ENCODE measurements around the gene SHOC2. TPM values are rescaled to one million over a fixed set of nuclear protein-coding genes. Genes with fewer than 3 reads are reported as not detected.
A peak's percentile ranks its signal among the peaks of the same experiment; 100 is the strongest.

The SHOC2 gene
- total and polyA plus RNA-seq, 2 of the 13 experiments (the other 11 are each of a cell fraction or from before 2014, with no cell fraction given): 8.6 to 25.5 TPM

DNA sequence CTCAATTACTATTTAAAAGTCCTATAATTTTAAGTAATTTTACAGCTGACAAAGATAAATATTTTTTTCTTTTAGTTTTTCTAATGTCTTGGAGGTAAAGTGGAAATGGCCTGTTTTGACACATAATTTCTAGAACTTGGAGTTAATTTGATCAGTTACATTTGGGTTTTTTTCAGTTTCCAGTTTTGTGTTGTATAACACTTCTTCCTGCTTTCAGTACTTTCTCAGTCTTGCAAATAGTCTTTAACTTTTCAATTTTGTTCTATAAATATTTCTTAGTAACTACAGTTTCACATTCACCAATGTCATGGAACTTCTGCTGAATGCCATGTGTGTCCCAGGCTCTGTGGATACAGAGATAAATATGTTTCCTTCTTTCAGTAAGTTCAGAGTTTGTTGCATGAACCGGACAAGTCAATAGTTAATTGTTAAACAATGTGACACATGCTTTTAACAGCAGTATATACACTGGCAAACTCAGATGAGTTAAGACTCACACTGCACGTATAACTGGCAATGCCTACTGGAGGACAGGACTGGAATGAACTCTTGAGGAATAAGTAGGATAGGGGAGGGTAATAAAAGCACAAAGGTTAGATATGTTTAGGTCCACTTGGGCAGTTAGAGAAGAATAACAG, 4.6 kb downstream of the SHOC2 start (continued):
- TF ChIP-seq, protein P1, sequence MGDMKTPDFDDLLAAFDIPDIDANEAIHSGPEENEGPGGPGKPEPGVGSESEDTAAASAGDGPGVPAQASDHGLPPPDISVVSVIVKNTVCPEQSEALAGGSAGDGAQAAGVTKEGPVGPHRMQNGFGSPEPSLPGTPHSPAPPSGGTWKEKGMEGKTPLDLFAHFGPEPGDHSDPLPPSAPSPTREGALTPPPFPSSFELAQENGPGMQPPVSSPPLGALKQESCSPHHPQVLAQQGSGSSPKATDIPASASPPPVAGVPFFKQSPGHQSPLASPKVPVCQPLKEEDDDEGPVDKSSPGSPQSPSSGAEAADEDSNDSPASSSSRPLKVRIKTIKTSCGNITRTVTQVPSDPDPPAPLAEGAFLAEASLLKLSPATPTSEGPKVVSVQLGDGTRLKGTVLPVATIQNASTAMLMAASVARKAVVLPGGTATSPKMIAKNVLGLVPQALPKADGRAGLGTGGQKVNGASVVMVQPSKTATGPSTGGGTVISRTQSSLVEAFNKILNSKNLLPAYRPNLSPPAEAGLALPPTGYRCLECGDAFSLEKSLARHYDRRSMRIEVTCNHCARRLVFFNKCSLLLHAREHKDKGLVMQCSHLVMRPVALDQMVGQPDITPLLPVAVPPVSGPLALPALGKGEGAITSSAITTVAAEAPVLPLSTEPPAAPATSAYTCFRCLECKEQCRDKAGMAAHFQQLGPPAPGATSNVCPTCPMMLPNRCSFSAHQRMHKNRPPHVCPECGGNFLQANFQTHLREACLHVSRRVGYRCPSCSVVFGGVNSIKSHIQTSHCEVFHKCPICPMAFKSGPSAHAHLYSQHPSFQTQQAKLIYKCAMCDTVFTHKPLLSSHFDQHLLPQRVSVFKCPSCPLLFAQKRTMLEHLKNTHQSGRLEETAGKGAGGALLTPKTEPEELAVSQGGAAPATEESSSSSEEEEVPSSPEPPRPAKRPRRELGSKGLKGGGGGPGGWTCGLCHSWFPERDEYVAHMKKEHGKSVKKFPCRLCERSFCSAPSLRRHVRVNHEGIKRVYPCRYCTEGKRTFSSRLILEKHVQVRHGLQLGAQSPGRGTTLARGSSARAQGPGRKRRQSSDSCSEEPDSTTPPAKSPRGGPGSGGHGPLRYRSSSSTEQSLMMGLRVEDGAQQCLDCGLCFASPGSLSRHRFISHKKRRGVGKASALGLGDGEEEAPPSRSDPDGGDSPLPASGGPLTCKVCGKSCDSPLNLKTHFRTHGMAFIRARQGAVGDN (CRISPR knock-in tag; IDR thresholded peaks at IDR 0.05): no peak
- TF ChIP-seq SP4 (CRISPR knock-in tag; IDR thresholded peaks at IDR 0.05) (no peak), TOE1 (CRISPR knock-in tag; IDR thresholded peaks at IDR 0.05) (no peak), LCORL (IDR thresholded peaks at IDR 0.05) (no peak), LCORL (CRISPR knock-in tag; IDR thresholded peaks at IDR 0.05) (0 out of 2 replicates have a peak, but pooled peaks have one; percentile 30), ZFP82 (CRISPR knock-in tag; IDR thresholded peaks at IDR 0.05; ENCODE audit: borderline replicate concordance) (no peak), MEIS1 (CRISPR knock-in tag; IDR thresholded peaks at IDR 0.05; ENCODE audit: borderline replicate concordance) (no peak), JARID2 (CRISPR knock-in tag; IDR thresholded peaks at IDR 0.05; ENCODE audit: insufficient replicate concordance) (no peak), GABPA (IDR thresholded peaks at IDR 0.05; ENCODE audit: low read depth, low read length) (no peak), GABPA (CRISPR knock-in tag; IDR thresholded peaks at IDR 0.05; ENCODE audit: low read depth) (no peak), ZFX (CRISPR knock-in tag; IDR thresholded peaks at IDR 0.05; ENCODE audit: low read depth) (no peak), NCOA1 (CRISPR knock-in tag; IDR thresholded peaks at IDR 0.05) (no peak), CEBPG (CRISPR knock-in tag; IDR thresholded peaks at IDR 0.05) (peak; percentile 16; the same call in 1 of the 2 replicates), KAT7 (CRISPR knock-in tag; IDR thresholded peaks at IDR 0.05; ENCODE audit: borderline replicate concordance) (no peak), RBFOX2 (IDR thresholded peaks at IDR 0.05; ENCODE audit: low read depth, low read length) (no peak), GTF3A (CRISPR knock-in tag; conservative IDR thresholded peaks at IDR 0.05) (no peak), ZNF354B (CRISPR knock-in tag; IDR thresholded peaks at IDR 0.05) (no peak), SIX1 (CRISPR knock-in tag; IDR thresholded peaks at IDR 0.05; ENCODE audit: borderline replicate concordance) (no peak), KDM5A (IDR thresholded peaks at IDR 0.05; ENCODE audit: borderline replicate concordance, low read length) (no peak), RBM39 (IDR thresholded peaks at IDR 0.05; ENCODE audit: low read depth, low read length, poor library complexity, severe bottlenecking) (no peak)
- TF ChIP-seq, protein P2, sequence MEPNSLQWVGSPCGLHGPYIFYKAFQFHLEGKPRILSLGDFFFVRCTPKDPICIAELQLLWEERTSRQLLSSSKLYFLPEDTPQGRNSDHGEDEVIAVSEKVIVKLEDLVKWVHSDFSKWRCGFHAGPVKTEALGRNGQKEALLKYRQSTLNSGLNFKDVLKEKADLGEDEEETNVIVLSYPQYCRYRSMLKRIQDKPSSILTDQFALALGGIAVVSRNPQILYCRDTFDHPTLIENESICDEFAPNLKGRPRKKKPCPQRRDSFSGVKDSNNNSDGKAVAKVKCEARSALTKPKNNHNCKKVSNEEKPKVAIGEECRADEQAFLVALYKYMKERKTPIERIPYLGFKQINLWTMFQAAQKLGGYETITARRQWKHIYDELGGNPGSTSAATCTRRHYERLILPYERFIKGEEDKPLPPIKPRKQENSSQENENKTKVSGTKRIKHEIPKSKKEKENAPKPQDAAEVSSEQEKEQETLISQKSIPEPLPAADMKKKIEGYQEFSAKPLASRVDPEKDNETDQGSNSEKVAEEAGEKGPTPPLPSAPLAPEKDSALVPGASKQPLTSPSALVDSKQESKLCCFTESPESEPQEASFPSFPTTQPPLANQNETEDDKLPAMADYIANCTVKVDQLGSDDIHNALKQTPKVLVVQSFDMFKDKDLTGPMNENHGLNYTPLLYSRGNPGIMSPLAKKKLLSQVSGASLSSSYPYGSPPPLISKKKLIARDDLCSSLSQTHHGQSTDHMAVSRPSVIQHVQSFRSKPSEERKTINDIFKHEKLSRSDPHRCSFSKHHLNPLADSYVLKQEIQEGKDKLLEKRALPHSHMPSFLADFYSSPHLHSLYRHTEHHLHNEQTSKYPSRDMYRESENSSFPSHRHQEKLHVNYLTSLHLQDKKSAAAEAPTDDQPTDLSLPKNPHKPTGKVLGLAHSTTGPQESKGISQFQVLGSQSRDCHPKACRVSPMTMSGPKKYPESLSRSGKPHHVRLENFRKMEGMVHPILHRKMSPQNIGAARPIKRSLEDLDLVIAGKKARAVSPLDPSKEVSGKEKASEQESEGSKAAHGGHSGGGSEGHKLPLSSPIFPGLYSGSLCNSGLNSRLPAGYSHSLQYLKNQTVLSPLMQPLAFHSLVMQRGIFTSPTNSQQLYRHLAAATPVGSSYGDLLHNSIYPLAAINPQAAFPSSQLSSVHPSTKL (CRISPR knock-in tag; IDR thresholded peaks at IDR 0.05): peak; percentile 63
- TF ChIP-seq, protein P3, sequence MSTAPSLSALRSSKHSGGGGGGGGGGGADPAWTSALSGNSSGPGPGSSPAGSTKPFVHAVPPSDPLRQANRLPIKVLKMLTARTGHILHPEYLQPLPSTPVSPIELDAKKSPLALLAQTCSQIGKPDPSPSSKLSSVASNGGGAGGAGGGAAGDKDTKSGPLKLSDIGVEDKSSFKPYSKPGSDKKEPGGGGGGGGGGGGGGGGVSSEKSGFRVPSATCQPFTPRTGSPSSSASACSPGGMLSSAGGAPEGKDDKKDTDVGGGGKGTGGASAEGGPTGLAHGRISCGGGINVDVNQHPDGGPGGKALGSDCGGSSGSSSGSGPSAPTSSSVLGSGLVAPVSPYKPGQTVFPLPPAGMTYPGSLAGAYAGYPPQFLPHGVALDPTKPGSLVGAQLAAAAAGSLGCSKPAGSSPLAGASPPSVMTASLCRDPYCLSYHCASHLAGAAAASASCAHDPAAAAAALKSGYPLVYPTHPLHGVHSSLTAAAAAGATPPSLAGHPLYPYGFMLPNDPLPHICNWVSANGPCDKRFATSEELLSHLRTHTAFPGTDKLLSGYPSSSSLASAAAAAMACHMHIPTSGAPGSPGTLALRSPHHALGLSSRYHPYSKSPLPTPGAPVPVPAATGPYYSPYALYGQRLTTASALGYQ (CRISPR knock-in tag; IDR thresholded peaks at IDR 0.05): no peak
